Type B pancreatic cell (in vitro differentiated cells): Measurements from ENCODE around the gene WDR27. TPM values are rescaled to one million over a fixed set of nuclear protein-coding genes. Genes with fewer than 3 reads are reported as not detected.

Experiments
- DNase-seq: peaks from one replicate; pipeline ENCODE4 v3.0.0; 2021; ENCODE audit warnings: mixed read lengths; ENCODE audit not compliant: unreplicated experiment; ENCODE audit errors: extremely low spot score
- H3K27ac Mint-ChIP-seq: 2 replicates; pipeline ENCODE4 v1.8.0; 2021; ENCODE audit warnings: mild to moderate bottlenecking, mixed read lengths
- H3K27me3 Mint-ChIP-seq: 2 replicates; pipeline ENCODE4 v1.8.0; 2021; ENCODE audit warnings: mixed read lengths
- H3K36me3 Mint-ChIP-seq: 2 replicates; pipeline ENCODE4 v1.8.0; 2021; ENCODE audit warnings: mixed read lengths
- H3K4me1 Mint-ChIP-seq: one replicate; pipeline ENCODE4 v1.8.0; 2021; ENCODE audit warnings: mixed read lengths; ENCODE audit not compliant: unreplicated experiment
- H3K4me3 Mint-ChIP-seq: 2 replicates; pipeline ENCODE4 v1.8.0; 2021; ENCODE audit warnings: mild to moderate bottlenecking, mixed read lengths
- H3K9me3 Mint-ChIP-seq: 2 replicates; pipeline ENCODE4 v1.8.0; 2021; ENCODE audit warnings: mixed read lengths
- total RNA-seq: library from RNA; stranded (reverse); gene quantifications from 2 replicates; pipeline ENCODE4 v1.2.1, GENCODE V29; 2021; ENCODE audit warnings: low replicate concordance
- TF ChIP-seq, protein P1 (sequence below): fragments of 200-600 bp; sonication (generic); conservative IDR thresholded peaks from 2 replicates; pipeline ENCODE4 v1.5.0; 2021; ENCODE audit warnings: antibody characterized with exemption, mild to moderate bottlenecking

The WDR27 gene
- total RNA-seq, 1 donor from 2014 or later: 112 TPM

DNA sequence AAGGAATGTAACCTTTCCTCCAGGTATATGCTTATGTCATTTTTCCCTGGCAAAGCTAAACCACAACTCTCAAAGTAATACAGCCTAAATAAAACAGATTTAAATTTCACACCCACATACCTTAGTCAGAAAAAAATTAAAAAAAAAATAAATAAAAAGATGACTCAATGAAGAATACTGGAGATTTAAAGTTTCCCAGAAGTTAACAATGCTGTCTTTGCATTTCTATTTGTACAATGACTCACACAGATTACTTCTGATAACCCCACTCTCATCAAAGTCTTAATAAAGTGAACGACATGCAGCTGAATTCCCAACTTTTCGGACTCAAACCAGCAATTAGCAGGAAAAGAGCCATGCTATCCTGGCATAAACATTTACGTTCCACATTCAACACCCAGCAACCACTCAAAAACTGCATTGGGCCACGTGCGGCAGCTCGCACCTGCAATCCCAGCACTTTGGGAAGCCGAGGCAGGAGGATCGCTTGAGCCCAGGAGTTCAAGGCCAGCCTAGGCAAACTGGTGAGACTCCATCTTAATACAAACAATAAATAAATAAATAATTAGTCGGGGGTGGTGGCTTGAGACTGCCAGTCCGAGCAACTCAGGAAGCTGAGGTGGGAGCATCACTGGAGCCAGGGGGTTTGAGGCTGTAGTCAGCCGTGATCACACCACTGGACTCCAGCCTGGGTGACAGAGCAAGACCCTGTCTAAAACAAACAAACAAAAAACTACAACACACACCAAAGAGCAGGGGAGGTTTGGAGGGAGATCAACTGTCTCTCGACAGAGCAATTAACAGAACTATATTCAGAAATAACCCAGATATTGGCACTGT is 130.5 kb downstream of the WDR27 start:
- Mint-ChIP-seq H3K27me3 (no peaks in the 10 kb centered on the region), H3K4me3 (no peak overlapping the region), H3K27ac (no peak overlapping the region), H3K9me3 (no peaks in the 10 kb centered on the region), H3K4me1 (no peaks in the 10 kb centered on the region), H3K36me3 (peaks cover 8% of the 10 kb centered on the region)
- TF ChIP-seq, protein P1, sequence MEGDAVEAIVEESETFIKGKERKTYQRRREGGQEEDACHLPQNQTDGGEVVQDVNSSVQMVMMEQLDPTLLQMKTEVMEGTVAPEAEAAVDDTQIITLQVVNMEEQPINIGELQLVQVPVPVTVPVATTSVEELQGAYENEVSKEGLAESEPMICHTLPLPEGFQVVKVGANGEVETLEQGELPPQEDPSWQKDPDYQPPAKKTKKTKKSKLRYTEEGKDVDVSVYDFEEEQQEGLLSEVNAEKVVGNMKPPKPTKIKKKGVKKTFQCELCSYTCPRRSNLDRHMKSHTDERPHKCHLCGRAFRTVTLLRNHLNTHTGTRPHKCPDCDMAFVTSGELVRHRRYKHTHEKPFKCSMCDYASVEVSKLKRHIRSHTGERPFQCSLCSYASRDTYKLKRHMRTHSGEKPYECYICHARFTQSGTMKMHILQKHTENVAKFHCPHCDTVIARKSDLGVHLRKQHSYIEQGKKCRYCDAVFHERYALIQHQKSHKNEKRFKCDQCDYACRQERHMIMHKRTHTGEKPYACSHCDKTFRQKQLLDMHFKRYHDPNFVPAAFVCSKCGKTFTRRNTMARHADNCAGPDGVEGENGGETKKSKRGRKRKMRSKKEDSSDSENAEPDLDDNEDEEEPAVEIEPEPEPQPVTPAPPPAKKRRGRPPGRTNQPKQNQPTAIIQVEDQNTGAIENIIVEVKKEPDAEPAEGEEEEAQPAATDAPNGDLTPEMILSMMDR: no peak
- no peak for DNase-seq

DNA sequence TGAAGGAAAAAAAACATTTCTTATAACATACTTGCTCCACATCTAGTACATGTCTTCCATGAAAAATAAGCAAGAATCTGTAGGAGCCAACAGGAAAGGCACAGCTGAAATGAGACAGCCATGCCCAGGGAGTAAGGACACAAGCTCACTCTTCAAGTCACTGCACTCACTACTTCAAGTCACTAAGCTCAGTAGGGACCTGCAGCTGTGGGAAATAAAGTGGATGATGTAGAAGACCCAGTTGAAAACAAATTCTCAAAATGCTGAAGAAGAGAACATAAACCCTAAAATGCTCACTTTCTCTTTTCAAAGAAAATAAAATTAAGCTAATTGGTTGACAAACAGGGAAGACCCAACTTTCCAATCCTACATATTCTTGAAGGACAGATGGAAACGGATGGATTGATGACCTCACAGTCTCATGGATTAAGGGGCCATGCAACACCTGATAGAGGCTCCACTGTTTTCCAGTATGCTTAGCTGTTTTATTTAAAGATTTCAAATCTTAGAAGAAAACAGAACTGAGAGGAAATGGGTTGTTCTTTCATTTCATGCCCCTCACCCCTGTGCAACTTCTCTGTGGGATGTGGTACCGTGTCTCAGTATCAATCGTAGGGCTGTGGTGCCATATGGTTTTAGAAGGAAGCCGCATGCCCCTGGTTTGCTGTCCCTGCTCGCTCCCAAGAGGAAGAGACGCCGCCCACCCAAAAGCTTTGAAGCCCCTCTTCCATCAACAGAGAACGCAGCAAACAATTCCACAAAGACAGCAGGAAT is 133.3 kb downstream of the WDR27 start:
- Mint-ChIP-seq H3K27ac (no peak overlapping the region), H3K4me1 (no peaks in the 10 kb centered on the region), H3K36me3 (peaks cover 11% of the 10 kb centered on the region), H3K27me3 (no peaks in the 10 kb centered on the region), H3K9me3 (no peaks in the 10 kb centered on the region), H3K4me3 (no peak overlapping the region)
- TF ChIP-seq, protein P1: no peak
- no peak for DNase-seq

DNA sequence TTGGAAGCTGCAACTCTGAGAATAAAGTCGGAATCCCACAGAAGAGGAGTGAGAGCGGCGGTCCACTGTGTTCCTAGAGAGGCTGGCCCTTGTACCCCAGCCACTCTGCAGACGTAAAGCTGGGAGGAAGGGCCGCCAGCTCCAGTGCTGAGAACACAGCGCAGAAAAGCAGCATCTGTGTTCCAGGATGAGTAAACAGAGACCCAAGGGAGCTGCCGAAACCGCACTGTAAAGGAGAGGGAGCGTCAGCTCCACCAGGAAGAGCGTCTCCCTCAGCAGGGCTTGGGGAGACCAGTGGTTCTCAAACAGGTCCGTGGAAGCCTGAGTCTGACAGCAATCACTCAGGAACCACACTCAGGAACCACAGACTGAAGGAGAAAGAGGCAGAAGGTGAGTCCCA is 134.0 kb downstream of the WDR27 start:
- H3K4me1 Mint-ChIP-seq: no peaks in the 10 kb centered on the region
- H3K36me3 Mint-ChIP-seq: peaks cover 11% of the 10 kb centered on the region
- no peak overlapping the region for H3K27ac Mint-ChIP-seq
- H3K9me3 Mint-ChIP-seq: no peaks in the 10 kb centered on the region
- no peak overlapping the region for H3K4me3 Mint-ChIP-seq
- no peaks in the 10 kb centered on the region for H3K27me3 Mint-ChIP-seq
- no peak for DNase-seq
- TF ChIP-seq, protein P1: no peak

DNA sequence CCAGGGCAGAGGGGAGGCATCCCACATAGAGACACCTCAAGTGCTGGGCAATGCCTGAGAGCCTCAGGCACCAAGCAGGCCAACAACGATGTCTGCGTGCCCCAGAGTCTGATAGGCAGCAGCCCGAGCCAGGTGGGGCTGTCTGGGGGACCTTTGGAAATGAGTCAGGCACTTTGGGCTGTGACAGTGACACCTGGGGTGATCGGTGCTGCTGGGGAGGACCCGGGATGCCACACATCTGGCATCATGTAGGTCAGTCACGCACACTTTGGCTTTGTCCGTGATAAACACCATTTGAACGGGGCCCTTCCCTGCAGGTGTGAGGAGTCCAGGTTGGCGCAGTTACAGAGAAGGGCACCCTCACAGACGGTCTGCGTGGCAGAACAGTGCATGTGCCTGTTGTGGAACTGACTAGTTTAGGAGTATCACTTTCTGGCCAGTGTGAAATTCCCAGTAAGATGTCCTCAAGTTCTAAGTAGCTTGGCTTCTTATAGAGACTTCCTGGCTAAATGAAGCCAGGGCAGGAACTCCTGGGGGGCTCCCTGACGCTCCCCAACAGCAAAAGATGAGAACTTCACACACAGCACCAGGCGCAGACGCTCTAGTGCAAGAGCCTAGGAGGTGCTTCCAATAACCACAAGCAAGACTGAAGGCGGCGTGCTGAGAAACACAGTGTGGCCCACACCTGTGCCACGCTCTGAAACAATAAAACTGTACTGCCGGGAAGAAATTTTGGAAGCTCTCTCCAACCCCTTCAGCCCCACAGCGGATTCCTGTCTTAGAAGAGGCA is 134.7 kb downstream of the WDR27 start:
- Mint-ChIP-seq H3K27ac (no peak overlapping the region), H3K4me3 (no peak overlapping the region), H3K27me3 (no peaks in the 10 kb centered on the region), H3K4me1 (no peaks in the 10 kb centered on the region), H3K9me3 (no peaks in the 10 kb centered on the region), H3K36me3 (peaks cover 11% of the 10 kb centered on the region)
- TF ChIP-seq, protein P1: no peak
- DNase-seq: no peak

DNA sequence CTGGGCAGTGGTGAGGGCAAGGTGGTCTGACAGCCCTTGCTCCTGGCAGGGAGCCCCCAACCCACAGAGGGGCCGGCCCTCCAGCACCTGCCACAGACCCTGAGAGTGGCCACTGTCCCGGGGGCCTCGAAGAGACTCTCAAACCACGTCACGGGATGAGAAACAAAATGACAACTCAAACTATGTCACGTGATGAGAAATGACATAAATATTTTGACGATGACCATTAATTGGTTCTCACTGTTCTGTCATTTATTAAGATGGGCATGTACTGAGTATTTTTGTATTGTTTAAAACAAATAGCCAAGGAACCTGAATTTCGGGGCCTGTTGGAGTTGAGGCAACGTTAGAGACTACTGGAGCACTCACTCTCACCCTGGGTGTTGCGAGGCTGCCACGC is 135.5 kb downstream of the WDR27 start:
- H3K4me1 Mint-ChIP-seq: no peaks in the 10 kb centered on the region
- no peaks in the 10 kb centered on the region for H3K9me3 Mint-ChIP-seq
- no peak overlapping the region for H3K27ac Mint-ChIP-seq
- H3K27me3 Mint-ChIP-seq: no peaks in the 10 kb centered on the region
- H3K36me3 Mint-ChIP-seq: peaks cover 11% of the 10 kb centered on the region
- H3K4me3 Mint-ChIP-seq: no peak overlapping the region
- TF ChIP-seq, protein P1: no peak
- no peak for DNase-seq
